Sigmoid colon (tissue), 7 donors: Measurements from ENCODE around the gene VILL. TPM values are rescaled to one million over a fixed set of nuclear protein-coding genes. Genes with fewer than 3 reads are reported as not detected.

Source experiments
- DNase-seq: peaks from one replicate; pipeline ENCODE4 v3.0.0-alpha.2; 2019
- H3K27ac ChIP-seq, 4 donors: fragments of 200-600 bp; sonication (generic); one replicate each; pipeline ENCODE4 v1.5.1; 2016 to 2019; ENCODE audit warnings: mild to moderate bottlenecking in 1 of 4
- H3K27me3 ChIP-seq, 3 donors: fragments of 200-600 bp; sonication (generic); one replicate each; pipeline ENCODE4 v1.5.1; 2019; ENCODE audit warnings: mild to moderate bottlenecking in 1 of 3
- H3K36me3 ChIP-seq, 4 donors: fragments of 200-600 bp; sonication (generic); one replicate each; pipeline ENCODE4 v1.5.1; 2016 to 2019
- H3K4me1 ChIP-seq, 4 donors: fragments of 200-600 bp; sonication (generic); one replicate each; pipeline ENCODE4 v1.5.1; 2017 to 2019
- H3K4me3 ChIP-seq, 4 donors: fragments of 200-600 bp; sonication (generic); one replicate each; pipeline ENCODE4 v1.5.1; 2017 to 2019; ENCODE audit warnings: mild to moderate bottlenecking in 2 of 4, moderate library complexity in 1 of 4
- H3K9me3 ChIP-seq, 4 donors: fragments of 200-600 bp in 3 of 4; sonication (generic) in 3 of 4; one replicate each; pipeline versions ENCODE4 v1.5.1 to v1.6.1; 2013 to 2019
- CTCF ChIP-seq, 4 experiments: fragments of 450-650 bp in 3 of 4; fragments of 200-600 bp in 1 of 4; IDR thresholded peaks; one replicate each; pipeline ENCODE4 v1.5.1; 2016 to 2019; ENCODE audit warnings: antibody characterized with exemption in 4 of 4, mild to moderate bottlenecking in 3 of 4, moderate library complexity in 2 of 4
- EP300 ChIP-seq, 4 donors: sonication (generic); formaldehyde crosslinking; IDR thresholded peaks; one replicate each; pipeline ENCODE4 v1.6.1; 2017; ENCODE audit warnings: antibody characterized with exemption in 4 of 4
- POLR2A ChIP-seq, 2 donors: fragments of 450-650 bp; IDR thresholded peaks; one replicate each; pipeline ENCODE4 v1.6.1; 2016; ENCODE audit warnings: antibody characterized with exemption in 2 of 2, mild to moderate bottlenecking in 2 of 2, moderate library complexity in 2 of 2
- POLR2AphosphoS5 ChIP-seq, 4 donors: sonication (generic); formaldehyde crosslinking; IDR thresholded peaks; one replicate each; pipeline ENCODE4 v1.6.1; 2017; ENCODE audit warnings: antibody characterized with exemption in 4 of 4
- WGBS, 2 donors: extraction: QIAGEN DNeasy Blood & Tissue Kit; methylation state at CpG; one replicate each; pipeline ENCODE4 v1.1.7; 2013; 5-methylcytosine and 5-hydroxymethylcytosine counted together
- intact Hi-C: fragments of 100-400 bp; cut with DNase I; formaldehyde crosslinking; loops from one replicate; pipeline ENCODE4 v1.15.1; 2023
- polyA plus RNA-seq, 3 donors: library from polyadenylated mRNA; stranded (reverse); fragments of 200-250 nt; gene quantifications; one replicate each; pipeline ENCODE4 v1.2.3, GENCODE V29; 2013
- total RNA-seq, 4 donors: library from RNA; depleted of rRNA; stranded (reverse); fragments of >200 nt; gene quantifications; one replicate each; pipeline ENCODE4 v1.1.0, GENCODE V29; 2016
- donor health status: healthy with polysubstance abuse.
- donor health status: Bipolar disorder and iron deficiency.
- donor health status: healthy.

The VILL gene
- total and polyA plus RNA-seq, 7 donors = 5.3 to 175 (median 8.3) TPM

DNA sequence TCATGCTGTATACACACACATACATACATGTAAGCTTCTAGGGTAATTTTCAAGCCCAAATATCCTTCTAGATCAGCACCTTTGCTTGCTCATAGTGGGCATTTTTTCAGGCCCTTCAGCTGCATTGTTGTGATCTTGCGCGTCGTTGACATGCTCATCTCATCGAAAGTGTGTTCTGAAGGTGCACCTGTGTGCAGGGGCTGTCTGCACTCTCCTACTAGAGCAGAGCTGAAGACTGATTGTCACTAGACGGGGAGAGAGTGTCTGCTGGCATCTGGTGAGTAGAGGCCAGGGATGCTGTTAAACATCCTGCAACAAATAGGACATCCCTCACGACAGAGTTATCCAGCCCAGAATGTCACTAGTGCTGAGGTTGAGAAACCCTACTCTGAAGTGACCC, 35.7 kb upstream of the VILL start:
- H3K4me3 ChIP-seq = no peak overlapping the region
- peaks cover 0 to 7% (median 3%) of the 10 kb centered on the region in 4 donors for H3K36me3 ChIP-seq
- H3K9me3 ChIP-seq = no peaks in the 10 kb centered on the region
- peaks cover 0 to 40% (median 23%) of the 10 kb centered on the region in 4 donors for H3K4me1 ChIP-seq
- DNase-seq = no peak
- intact Hi-C loops = no loop called here
- WGBS, 2 donors = 96 to 97% methylated on average over 6 of the region's 6 CpGs
- H3K27me3 ChIP-seq = no peaks in the 10 kb centered on the region
- H3K27ac ChIP-seq = peak overlapping the region in 2 of 4 donors; percentile 73 to 78
- no peak for TF ChIP-seq POLR2AphosphoS5 (IDR thresholded peaks at IDR 0.05)
- TF ChIP-seq POLR2A (IDR thresholded peaks at IDR 0.05) = no peak

DNA sequence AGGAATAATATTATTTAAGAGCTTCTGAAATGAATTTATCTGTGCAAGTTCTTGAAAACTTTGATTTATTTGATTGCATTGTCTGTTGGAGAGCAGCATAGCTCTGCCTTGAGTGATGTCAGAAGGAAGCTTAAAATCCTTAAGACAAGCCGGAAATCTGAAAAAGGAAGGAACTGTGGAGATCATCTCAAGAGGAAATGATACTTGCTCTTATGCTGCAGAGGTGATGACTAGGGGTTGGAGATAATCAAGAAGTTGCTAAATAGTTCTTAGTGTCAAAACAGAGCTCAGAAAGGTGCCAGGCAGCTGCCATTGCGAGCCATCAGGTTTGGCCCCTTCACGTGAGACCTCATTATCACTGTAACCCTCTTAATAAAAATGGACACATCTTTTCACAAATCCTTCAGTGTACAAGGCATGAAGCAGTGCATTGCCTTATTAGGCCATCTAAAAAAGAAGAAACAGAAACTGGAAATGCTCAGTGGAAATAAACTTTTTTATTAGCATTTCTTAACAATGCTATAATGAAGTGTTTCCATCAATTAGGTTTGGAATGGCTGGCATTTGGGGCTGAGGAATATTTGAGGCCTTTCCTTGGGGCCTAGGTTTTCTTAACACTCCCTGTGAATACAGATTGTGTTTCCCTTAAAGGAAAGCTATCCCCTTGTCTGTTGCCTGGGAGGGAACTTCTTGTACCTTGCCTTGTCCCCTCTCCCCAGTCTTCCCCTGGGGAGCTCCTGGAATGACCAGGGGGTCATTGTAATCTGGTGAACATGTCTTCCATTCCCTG, 34.5 kb upstream of the VILL start:
- peaks cover 0 to 7% (median 0%) of the 10 kb centered on the region in 4 donors for H3K36me3 ChIP-seq
- no peaks in the 10 kb centered on the region for H3K9me3 ChIP-seq
- intact Hi-C loops = no loop called here
- no peak overlapping the region for H3K4me3 ChIP-seq
- peaks cover 0 to 40% (median 22%) of the 10 kb centered on the region in 4 donors for H3K4me1 ChIP-seq
- H3K27ac ChIP-seq = peak overlapping the region; percentile 64 to 78 (median 70)
- 64 to 85% methylated on average over 3 of the region's 3 CpGs for WGBS, 2 donors
- TF ChIP-seq CTCF (IDR thresholded peaks at IDR 0.05) = no peak
- TF ChIP-seq POLR2A (IDR thresholded peaks at IDR 0.05) = no peak
- TF ChIP-seq POLR2AphosphoS5 (IDR thresholded peaks at IDR 0.05) = no peak
- TF ChIP-seq EP300 (IDR thresholded peaks at IDR 0.05) = no peak
- H3K27me3 ChIP-seq = no peaks in the 10 kb centered on the region
- no peak for DNase-seq

DNA sequence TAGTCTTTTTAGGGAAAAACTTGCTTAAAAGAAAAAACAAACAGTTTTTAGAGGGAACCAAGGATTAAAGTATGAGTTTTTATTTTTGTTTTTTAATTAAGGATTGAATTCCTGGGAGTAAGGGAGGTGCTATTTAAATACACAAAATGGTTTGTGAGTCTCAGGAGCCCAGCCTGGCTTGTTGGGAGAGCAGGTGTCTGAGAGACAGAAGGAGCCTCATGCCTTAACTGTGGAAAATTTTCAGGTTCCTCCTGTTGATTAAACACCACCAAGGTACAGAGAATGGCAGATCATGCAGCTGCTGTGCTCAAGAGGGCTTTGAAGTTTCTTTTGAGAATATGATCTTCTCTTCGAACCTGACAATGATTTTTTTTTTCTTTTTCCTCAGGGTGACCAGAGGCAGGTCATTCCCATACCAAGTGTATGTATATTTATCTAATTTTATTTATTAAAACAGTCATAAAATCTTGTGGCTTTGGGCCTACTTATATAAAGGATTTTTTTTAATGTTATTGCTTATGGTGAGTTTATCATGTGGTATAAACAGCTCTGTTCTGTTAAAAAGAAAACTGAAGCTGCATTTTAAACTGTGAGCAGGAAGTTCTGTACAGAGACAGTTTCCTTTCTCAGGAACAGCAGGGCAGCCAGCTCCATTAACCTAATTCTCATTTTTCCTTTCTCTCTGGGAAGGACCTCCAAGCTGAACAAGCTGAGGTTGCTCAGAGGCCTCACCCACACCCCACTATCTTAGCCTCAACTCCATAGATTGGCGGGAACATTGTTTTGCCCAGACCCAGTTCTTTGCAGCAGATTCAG, 33.7 kb upstream of the VILL start:
- Histone ChIP-seq H3K27ac (peak overlapping the region; percentile 64 to 78 (median 70)), H3K9me3 (no peaks in the 10 kb centered on the region), H3K4me3 (no peak overlapping the region), H3K4me1 (peaks cover 0 to 40% (median 24%) of the 10 kb centered on the region in 4 donors), H3K36me3 (peaks cover 0 to 7% (median 0%) of the 10 kb centered on the region in 4 donors), H3K27me3 (no peaks in the 10 kb centered on the region)
- TF ChIP-seq POLR2AphosphoS5 (IDR thresholded peaks at IDR 0.05) (no peak), POLR2A (IDR thresholded peaks at IDR 0.05) (no peak), CTCF (IDR thresholded peaks at IDR 0.05) (no peak), EP300 (IDR thresholded peaks at IDR 0.05) (no peak)
- no peak for DNase-seq
- 30 to 43% methylated on average over 2 of the region's 2 CpGs for WGBS, 2 donors
- intact Hi-C loops = no loop called here

DNA sequence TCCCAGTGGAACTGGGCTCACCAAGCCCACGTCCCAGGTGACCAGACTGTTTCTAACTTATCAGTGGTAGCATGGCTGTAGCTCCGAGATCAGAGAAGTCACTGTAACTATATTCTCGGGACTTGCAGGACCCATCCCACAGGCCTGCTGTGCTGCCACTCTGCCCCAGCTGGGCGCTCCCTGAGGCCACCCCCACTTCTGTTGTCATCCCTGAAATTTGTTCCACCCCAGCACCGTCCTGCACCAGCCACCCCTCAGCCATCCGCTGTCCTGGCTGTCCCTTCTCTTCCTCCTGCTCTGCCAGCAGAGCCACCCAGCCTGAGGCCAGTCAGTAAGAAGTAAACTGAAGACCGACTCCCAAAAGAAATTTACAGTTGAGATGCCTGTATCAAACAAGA, 33.0 kb upstream of the VILL start:
- H3K36me3 ChIP-seq = peaks cover 0 to 7% (median 0%) of the 10 kb centered on the region in 4 donors
- no peaks in the 10 kb centered on the region for H3K27me3 ChIP-seq
- H3K4me3 ChIP-seq = no peak overlapping the region
- WGBS, 2 donors = 58 to 59% methylated on average over 7 of the region's 7 CpGs
- TF ChIP-seq POLR2AphosphoS5 (IDR thresholded peaks at IDR 0.05) = no peak
- no peak for TF ChIP-seq EP300 (IDR thresholded peaks at IDR 0.05)
- no peak for TF ChIP-seq CTCF (IDR thresholded peaks at IDR 0.05)
- TF ChIP-seq POLR2A (IDR thresholded peaks at IDR 0.05) = no peak
- intact Hi-C loops = no loop called here
- no peak for DNase-seq
- H3K27ac ChIP-seq = peak overlapping the region; percentile 64 to 78 (median 70)
- no peaks in the 10 kb centered on the region for H3K9me3 ChIP-seq
- peaks cover 0 to 46% (median 27%) of the 10 kb centered on the region in 4 donors for H3K4me1 ChIP-seq
